C1 segment of cervical spinal cord (tissue), 14 donors: Measurements from ENCODE around the gene DOK7.

Experiments used
- DNase-seq, 14 donors: peaks; one replicate each; lab custom pipeline; 2025; lab: John Stamatoyannopoulos, UW

The DOK7 gene

GRCh38 chr4:3520276-3520675 lies 57.2 kb downstream of the DOK7 start:
- no peak for DNase-seq

- no peak for DNase-seq
Measured at GRCh38 chr4:3520796-3521600, 57.9 kb downstream of the DOK7 start.

GRCh38 chr4:3521621-3522325 lies 58.7 kb downstream of the DOK7 start:
- DNase-seq: peak in 1 of 14 donors; percentile 66

GRCh38 chr4:3522326-3522640 lies 59.2 kb downstream of the DOK7 start:
- DNase-seq: no peak

GRCh38 chr4:3522651-3523050 lies 59.5 kb downstream of the DOK7 start:
- DNase-seq: no peak

GRCh38 chr4:3523146-3523627 lies 60.1 kb downstream of the DOK7 start:
- no peak for DNase-seq

- DNase-seq: no peak
Measured at GRCh38 chr4:3523628-3524221, 60.6 kb downstream of the DOK7 start.

GRCh38 chr4:3524349-3524748 lies 61.2 kb downstream of the DOK7 start:
- DNase-seq: no peak

GRCh38 chr4:3524920-3525319 lies 61.8 kb downstream of the DOK7 start:
- no peak for DNase-seq

GRCh38 chr4:3525532-3526430 lies 62.7 kb downstream of the DOK7 start:
- no peak for DNase-seq

GRCh38 chr4:3526456-3526855 lies 63.4 kb downstream of the DOK7 start:
- no peak for DNase-seq

GRCh38 chr4:3527101-3527913 lies 64.2 kb downstream of the DOK7 start:
- no peak for DNase-seq

- DNase-seq: no peak
Measured at GRCh38 chr4:3527914-3528876, 65.1 kb downstream of the DOK7 start.

- DNase-seq: peak in 4 of 14 donors; percentile 12 to 34 (median 26)
Measured at GRCh38 chr4:3529363-3529762, 66.3 kb downstream of the DOK7 start.

- DNase-seq: no peak
Measured at GRCh38 chr4:3530051-3530450, 66.9 kb downstream of the DOK7 start.

GRCh38 chr4:3530663-3531254 lies 67.7 kb downstream of the DOK7 start:
- DNase-seq: peak in 1 of 14 donors; percentile 37

- peak in 1 of 14 donors; percentile 38 for DNase-seq
Measured at GRCh38 chr4:3531318-3531878, 68.3 kb downstream of the DOK7 start.

GRCh38 chr4:3531879-3532750 lies 69.0 kb downstream of the DOK7 start, which contains the start of gene LRPAP1:
LRPAP1 (minus strand) TSS chr4:3532422; CDS start chr4:3532412, 10 bp downstream.
- DNase-seq: peak; percentile 62 to 94 (median 86)
